OCI-LY1 (cell line): ENCODE data around the gene OS9.

ENCODE experiments used
- H2AFZ ChIP-seq: fragments of 200-600 bp; sonication (generic), shearing (Covaris generic); 2 replicates; pipeline ENCODE4 v1.6.0; 2014; ENCODE audit warnings: antibody characterized with exemption, mild to moderate bottlenecking, low read length
- H3F3A ChIP-seq: fragments of 200-600 bp; sonication (generic), shearing (Covaris generic); 2 replicates; pipeline ENCODE4 v1.6.0; 2014; ENCODE audit warnings: mild to moderate bottlenecking, antibody characterized with exemption, low read length, moderate library complexity; ENCODE audit not compliant: insufficient read depth
- H3K27ac ChIP-seq: fragments of 200-600 bp; sonication (generic); 2 replicates; pipeline ENCODE4 v1.5.1; 2014; ENCODE audit warnings: low read length, mixed run types, mild to moderate bottlenecking, low read depth; ENCODE audit not compliant: poor library complexity, severe bottlenecking
- H3K27me3 ChIP-seq: fragments of 200-600 bp; sonication (generic); 2 replicates; pipeline ENCODE4 v1.6.0; 2014; ENCODE audit warnings: antibody characterized with exemption, mild to moderate bottlenecking, low read length, moderate library complexity; ENCODE audit not compliant: insufficient read depth
- H3K36me3 ChIP-seq: fragments of 200-600 bp; sonication (generic); 2 replicates; pipeline ENCODE4 v1.6.1; 2014; ENCODE audit warnings: mild to moderate bottlenecking, antibody characterized with exemption, low read length, moderate library complexity, mixed read lengths; ENCODE audit not compliant: insufficient read depth
- H3K4me1 ChIP-seq: fragments of 200-600 bp; sonication (generic); 2 replicates; pipeline ENCODE4 v1.5.1; 2014; ENCODE audit warnings: mild to moderate bottlenecking, low read length, moderate library complexity; ENCODE audit not compliant: insufficient read depth, severe bottlenecking
- H3K4me2 ChIP-seq: fragments of 200-600 bp; sonication (generic), shearing (Covaris generic); 2 replicates; pipeline ENCODE4 v1.6.1; 2014; ENCODE audit warnings: low read length
- H3K4me3 ChIP-seq: fragments of 200-600 bp; sonication (generic); 2 replicates; pipeline ENCODE4 v1.5.1; 2014; ENCODE audit warnings: low read length, low read depth, mild to moderate bottlenecking, mixed read lengths; ENCODE audit not compliant: poor library complexity, severe bottlenecking
- H3K79me2 ChIP-seq: fragments of 200-600 bp; shearing (Covaris generic); 2 replicates; pipeline ENCODE4 v1.6.1; 2016; ENCODE audit warnings: mixed run types, low read length, mixed read lengths; ENCODE audit not compliant: insufficient read depth
- H3K9ac ChIP-seq: fragments of 200-600 bp; sonication (generic), shearing (Covaris generic); 2 replicates; pipeline ENCODE4 v1.6.1; 2014; ENCODE audit warnings: mild to moderate bottlenecking, low read length, mixed read lengths
- H3K9me2 ChIP-seq: fragments of 200-600 bp; sonication (generic), shearing (Covaris generic); 2 replicates; pipeline ENCODE4 v1.6.1; 2014; ENCODE audit warnings: low read depth, mild to moderate bottlenecking, low read length, mixed read lengths
- H3K9me3 ChIP-seq: fragments of 200-600 bp; shearing (Covaris generic); 2 replicates; pipeline ENCODE4 v1.6.1; 2014; ENCODE audit warnings: low read length, mixed read lengths
- H4K20me1 ChIP-seq: fragments of 200-600 bp; sonication (generic), shearing (Covaris generic); 2 replicates; pipeline ENCODE4 v1.6.0; 2016; ENCODE audit warnings: mild to moderate bottlenecking, low read length; ENCODE audit not compliant: insufficient read depth
- EZH2 ChIP-seq: fragments of 200-600 bp; sonication (generic), shearing (Covaris generic); IDR thresholded peaks from 2 replicates; pipeline ENCODE4 v1.8.0; 2017; ENCODE audit warnings: borderline replicate concordance, mixed run types, mild to moderate bottlenecking, antibody characterized with exemption, low read length, moderate library complexity, mixed read lengths
- TF ChIP-seq, protein P1 (sequence below): fragments of 200-600 bp; sonication (generic), shearing (Covaris generic); IDR thresholded peaks from 2 replicates; pipeline ENCODE4 v1.5.1; 2017; ENCODE audit warnings: mild to moderate bottlenecking, antibody characterized with exemption, low read length, moderate library complexity, mixed read lengths

The OS9 gene

DNA sequence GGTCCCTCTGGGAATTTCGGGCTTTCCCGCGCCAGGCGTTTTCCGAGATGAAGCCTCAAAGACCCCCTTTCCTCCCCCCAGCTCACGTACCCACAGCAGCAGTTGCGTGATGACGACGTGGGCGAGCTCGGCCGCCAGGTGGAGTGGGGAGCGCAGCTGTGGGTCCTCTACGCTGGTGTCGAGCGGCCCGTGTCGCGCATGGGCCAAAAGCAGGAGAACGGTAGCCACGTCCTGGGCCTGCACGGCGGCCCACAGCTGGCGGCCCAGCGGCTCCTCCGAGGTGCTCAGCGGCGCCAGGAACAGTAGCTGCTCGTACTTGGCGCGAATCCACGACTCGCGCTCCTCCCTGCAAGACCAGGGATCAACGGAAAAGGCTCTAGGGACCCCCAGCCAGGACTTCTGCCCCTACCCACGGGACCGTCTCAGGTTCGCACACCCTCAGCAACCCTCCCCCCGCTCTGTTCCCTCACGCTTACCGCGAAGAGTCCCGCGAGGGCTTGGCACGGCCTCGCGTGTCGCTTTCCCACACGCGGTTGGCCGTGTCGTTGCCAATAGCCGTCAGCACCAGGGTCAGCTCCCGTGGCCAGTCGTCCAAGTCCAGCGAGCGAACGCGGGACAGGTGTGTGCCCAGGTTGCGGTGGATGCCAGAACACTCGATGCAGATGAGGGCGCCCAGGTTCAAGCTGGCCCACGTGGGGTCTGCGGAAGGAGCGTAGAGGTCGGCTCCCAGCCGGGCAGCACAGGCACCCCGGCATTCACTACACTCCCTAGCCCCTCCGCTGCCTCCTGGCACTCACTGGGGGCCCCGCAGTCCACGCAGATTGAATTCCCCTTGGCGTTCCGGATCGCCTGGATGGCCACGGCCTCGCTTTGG, 33.2 kb downstream of the OS9 start:
- no peaks in the 10 kb centered on the region for H3K79me2 ChIP-seq
- H3K4me3 ChIP-seq, result no peak overlapping the region
- peaks cover 47% of the 10 kb centered on the region for H3K36me3 ChIP-seq
- H2AFZ ChIP-seq, result no peak overlapping the region
- peaks cover 4% of the 10 kb centered on the region for H3K4me1 ChIP-seq
- no peak overlapping the region for H3K4me2 ChIP-seq
- no peak overlapping the region for H3K27ac ChIP-seq
- H3K9me3 ChIP-seq, result no peaks in the 10 kb centered on the region
- no peaks in the 10 kb centered on the region for H4K20me1 ChIP-seq
- no peaks in the 10 kb centered on the region for H3K9me2 ChIP-seq
- no peaks in the 10 kb centered on the region for H3K27me3 ChIP-seq
- no peak overlapping the region for H3K9ac ChIP-seq
- H3F3A ChIP-seq, result peaks cover 3% of the 10 kb centered on the region
- TF ChIP-seq, protein P1, sequence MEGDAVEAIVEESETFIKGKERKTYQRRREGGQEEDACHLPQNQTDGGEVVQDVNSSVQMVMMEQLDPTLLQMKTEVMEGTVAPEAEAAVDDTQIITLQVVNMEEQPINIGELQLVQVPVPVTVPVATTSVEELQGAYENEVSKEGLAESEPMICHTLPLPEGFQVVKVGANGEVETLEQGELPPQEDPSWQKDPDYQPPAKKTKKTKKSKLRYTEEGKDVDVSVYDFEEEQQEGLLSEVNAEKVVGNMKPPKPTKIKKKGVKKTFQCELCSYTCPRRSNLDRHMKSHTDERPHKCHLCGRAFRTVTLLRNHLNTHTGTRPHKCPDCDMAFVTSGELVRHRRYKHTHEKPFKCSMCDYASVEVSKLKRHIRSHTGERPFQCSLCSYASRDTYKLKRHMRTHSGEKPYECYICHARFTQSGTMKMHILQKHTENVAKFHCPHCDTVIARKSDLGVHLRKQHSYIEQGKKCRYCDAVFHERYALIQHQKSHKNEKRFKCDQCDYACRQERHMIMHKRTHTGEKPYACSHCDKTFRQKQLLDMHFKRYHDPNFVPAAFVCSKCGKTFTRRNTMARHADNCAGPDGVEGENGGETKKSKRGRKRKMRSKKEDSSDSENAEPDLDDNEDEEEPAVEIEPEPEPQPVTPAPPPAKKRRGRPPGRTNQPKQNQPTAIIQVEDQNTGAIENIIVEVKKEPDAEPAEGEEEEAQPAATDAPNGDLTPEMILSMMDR, result no peak
- no peak for TF ChIP-seq EZH2

DNA sequence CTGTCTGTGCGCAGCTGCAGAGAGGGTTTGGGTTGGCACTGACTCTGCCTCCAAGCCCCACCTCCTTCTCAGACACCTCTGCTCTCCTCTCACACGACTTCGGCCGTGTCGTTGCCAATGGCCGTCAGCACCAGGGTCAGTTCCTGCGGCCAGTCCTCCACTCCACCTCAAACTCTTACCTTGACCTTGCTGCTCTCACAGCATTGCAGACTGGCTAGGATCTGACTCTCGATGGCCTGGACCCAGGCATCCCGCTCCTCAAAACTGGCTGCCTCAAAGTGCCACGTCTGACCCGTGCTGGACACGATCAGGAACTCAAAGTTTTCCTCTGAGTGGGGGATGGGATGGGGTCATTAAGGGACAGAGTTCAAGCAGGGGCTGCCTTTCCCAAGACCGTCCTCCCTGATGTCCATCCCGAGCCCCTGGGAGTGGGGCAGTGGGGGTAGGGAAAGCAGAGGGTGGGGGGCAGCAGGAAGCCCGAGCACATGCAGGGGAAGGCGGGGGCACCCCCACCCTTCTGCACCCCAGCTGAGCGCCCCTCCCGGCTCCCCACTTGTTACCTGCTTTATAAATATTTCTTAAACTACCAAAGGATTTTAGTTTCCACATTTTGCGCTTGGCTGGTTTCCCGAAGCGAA, 33.9 kb downstream of the OS9 start:
- H3K9me3 ChIP-seq, result no peaks in the 10 kb centered on the region
- no peaks in the 10 kb centered on the region for H3K27me3 ChIP-seq

DNA sequence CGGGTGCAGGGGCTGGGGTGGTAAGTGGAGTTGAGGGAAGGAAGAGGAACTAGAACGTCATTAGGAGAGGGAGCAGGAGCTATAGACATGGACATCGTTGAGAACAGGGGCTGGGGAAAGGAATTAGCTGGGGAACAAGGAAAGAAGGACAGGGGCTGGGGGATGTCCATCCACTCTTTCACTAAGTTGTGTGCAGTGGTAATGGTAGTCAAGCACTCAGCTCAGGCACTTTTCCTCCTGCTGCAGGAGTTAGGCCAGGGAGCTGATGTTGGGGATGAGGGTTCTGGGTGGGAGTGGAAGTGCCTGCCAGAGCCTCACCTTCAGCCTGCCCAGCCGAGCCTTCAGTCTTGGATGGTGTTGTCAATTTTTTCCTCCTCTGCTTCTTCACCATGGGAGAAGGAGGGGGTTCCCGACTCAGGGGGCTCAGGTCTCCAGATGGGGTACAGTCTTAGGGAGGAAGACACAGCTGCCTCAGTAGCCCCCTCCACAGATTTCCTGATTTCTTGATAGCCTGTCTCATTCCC, 35.5 kb downstream of the OS9 start:
- Histone ChIP-seq H3K9me2 (no peaks in the 10 kb centered on the region), H3K27me3 (no peaks in the 10 kb centered on the region), H3K4me2 (no peak overlapping the region), H4K20me1 (no peaks in the 10 kb centered on the region), H3F3A (peaks cover 3% of the 10 kb centered on the region; the same call in 1 of the 2 replicates), H2AFZ (no peak overlapping the region), H3K4me3 (no peak overlapping the region), H3K79me2 (no peaks in the 10 kb centered on the region), H3K9me3 (no peaks in the 10 kb centered on the region), H3K27ac (no peak overlapping the region), H3K4me1 (peaks cover 4% of the 10 kb centered on the region), H3K9ac (no peak overlapping the region), H3K36me3 (peaks cover 52% of the 10 kb centered on the region)
- TF ChIP-seq, protein P1, result no peak
- no peak for TF ChIP-seq EZH2

More for the DNA sequence above, 33.9 kb downstream of the OS9 start:
- no peak overlapping the region for H3K27ac ChIP-seq
- no peak overlapping the region for H2AFZ ChIP-seq
- H3K9ac ChIP-seq, result no peak overlapping the region
- no peak overlapping the region for H3K4me2 ChIP-seq
- peaks cover 49% of the 10 kb centered on the region for H3K36me3 ChIP-seq
- no peaks in the 10 kb centered on the region for H3K9me2 ChIP-seq
- H3K4me1 ChIP-seq, result peaks cover 4% of the 10 kb centered on the region
- no peaks in the 10 kb centered on the region for H4K20me1 ChIP-seq
- no peaks in the 10 kb centered on the region for H3K79me2 ChIP-seq
- peaks cover 3% of the 10 kb centered on the region for H3F3A ChIP-seq
- TF ChIP-seq, protein P1, result no peak
- no peak for TF ChIP-seq EZH2
- H3K4me3 ChIP-seq, result no peak overlapping the region
